ENCODE results near the gene ANKLE1.
"Not testable (repeated sequence)": the region's sequence is repeated elsewhere in the genome, so short reads cannot be mapped to it uniquely, and the experiment has no call there.

ANKLE1 gene

DNA sequence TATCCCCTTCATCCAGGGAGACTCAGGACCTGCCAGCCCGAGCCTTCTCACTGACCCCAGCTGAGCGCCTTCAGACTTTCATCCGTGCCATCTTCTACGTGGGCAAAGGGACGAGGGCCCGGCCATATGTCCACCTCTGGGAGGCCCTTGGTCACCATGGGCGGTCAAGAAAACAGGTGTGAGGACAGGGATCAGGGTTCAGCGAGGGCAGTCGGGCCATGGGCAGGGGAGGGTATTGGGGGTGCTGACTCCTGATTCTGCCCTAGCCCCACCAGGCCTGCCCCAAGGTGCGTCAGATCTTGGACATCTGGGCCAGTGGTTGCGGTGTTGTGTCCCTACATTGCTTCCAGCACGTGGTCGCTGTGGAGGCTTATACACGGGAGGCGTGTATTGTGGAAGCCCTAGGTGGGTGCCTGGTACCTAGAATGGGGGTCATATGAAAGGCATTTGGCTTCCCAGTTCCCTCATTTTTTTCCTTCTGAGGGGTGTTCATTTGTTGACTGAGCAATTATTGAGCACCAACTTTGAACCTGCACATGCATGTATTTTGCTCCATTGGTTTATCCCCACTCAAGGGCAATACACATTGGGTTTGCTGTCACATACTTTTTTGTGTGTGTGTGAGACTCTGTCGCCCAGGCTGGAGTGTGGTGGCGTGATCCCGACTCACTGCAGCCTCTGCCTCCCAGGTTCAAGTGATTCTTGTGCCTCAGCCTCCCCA is 3.9 kb downstream of the ANKLE1 start:
- DNase-seq: no peak

DNA sequence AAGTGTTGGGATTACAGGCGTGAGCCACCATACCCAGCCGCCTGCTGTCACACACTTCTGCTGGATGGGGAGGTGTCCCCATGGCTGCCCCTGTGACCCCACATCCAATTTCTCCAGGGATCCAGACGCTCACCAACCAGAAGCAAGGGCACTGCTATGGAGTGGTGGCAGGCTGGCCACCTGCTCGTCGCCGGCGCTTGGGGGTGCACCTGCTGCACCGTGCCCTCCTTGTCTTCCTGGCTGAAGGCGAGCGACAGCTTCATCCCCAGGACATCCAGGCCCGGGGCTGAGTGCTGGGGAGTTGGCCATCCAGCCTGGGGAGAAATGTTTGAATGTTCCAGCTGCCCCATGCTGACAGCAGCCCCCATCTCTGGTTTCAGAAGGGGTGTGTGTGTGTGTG is 4.6 kb downstream of the ANKLE1 start:
- DNase-seq: no peak

DNA sequence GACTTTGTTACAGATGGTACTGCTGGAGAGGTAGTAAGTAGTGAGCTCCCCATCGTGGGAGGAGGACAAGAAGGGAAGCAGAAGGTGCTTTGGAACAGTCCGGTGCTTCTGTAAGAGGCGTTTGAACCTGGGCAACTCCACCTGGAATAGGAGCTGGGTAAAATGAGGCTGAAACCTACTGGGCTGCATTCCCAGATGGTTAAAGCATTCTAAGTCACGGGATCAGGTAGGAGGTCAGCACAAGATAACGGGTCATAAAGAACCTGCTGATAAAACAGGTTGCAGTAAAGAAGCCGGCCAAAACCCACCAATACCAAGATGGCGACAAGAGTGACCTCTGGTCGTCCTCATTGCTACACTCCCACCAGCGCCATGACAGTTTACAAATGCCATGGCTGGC is 5.1 kb downstream of the ANKLE1 start:
- no peak for DNase-seq

DNA sequence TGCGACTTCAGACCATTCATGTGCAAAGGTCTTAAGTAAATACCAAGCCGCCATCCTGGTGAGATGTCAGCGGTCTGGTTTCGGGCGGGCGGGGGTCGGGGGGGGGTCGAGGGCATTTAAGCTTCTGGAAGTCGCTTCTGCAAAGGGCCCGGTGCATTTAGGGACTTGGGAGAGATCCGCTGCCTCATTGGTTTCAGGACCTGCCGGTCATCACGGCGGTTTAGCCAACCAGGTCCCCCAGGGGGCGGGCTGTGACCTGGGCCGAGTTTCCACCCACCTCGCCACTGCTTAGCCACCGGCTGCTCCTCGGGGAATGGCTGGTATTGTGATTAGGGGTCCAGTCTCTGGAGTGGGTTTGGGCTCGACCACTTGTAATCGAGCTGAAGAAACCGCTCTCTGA is 7.8 kb downstream of the ANKLE1 start:
- no peak for DNase-seq

DNA sequence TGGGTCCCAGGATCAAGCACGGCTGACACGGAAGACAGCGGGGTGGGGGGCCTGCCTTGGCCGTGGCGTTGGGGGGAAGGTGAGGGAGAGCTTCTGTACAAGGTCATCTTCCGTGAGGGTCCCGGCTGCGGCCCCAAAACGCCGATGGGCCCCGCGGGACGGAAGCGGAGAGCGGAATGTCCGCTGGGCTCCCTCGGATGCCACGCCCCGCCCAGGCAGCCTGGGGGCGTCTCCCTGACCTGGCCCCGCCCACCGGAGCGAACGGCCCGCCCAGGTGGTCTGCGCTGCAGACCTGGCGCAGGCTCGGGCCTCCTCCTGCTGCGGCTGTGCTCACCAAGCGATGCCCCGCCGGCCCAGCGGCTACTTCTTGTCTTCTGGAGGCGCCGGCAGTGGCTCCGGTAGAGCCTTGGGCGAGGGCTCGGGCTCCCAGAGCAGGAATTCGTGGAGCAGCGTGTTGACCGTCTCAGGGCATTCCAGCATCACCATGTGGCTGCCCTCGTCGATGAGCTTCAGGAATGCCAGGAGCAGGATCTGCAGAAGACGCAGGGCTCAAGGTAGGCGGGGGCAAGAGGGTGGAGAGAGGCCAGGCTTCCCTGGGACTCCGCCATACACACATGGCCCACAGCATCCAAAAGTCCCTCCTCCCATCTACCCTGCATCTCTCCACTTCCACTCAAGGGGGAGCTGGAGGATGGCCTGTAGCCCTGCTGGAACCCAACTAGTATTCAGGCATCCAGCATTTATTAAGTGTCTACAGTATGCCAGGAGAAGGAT is 10.8 kb downstream of the ANKLE1 start:
- no peak for DNase-seq

DNA sequence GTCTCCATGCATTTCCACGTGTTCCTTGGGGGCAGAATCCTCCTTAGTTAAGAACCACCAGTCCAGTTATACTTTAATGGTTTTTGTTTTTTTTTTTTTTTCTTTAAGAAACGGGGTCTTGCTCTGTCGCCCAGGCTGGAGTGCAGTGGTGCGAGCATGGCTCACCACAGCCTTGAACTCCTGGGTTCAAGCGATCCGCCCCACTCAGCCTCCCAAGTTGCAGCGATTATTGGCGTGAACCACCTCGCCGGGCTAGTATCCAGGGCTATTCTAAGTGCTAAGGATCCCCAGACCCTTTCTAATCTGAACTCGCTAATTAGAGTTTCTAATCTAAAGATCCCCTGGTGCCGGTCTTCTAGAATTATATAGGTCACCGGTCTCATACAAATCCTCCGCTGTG is 11.9 kb downstream of the ANKLE1 start:
- no peak for DNase-seq

DNA sequence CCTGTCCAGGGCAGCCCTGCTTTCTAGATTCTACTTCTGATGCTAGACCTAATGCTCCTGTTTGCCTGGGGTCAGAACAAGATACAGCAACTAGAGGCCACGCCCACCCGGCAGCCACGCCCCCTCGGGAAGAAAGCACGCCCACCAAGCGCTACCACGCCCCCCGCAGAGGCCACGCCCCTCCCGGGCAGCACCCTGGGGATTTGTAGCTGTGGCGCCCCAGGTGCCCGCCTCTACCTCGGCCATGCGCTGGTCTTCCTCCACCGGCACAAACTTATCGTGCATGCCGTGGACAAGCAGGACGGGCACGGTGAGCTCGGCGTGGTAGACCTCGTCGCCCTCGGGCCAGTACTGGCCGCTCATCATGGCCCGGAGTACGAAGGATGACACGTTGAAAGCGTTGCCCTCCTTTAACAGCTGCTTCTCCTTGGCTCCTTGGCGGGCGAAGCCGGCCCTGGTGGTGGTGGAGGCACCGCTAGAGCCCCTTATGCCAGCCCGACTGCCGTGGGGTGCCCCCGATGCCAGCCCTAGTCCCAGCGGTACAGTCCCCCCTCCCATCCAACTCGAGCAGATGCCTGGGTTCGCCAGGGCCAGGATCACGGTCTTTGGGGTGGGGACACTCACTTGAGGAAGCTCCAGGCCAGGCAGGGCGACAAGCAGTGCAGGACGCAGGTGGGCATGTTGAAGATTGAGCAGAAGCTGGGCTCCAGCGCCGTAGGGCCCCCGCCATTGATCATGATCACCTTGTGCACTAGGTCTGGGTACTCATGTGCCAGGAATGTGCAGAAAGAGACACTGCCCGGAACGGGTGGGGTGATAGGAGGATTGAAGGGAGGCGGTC is 12.6 kb downstream of the ANKLE1 start:
- DNase-seq: no peak

DNA sequence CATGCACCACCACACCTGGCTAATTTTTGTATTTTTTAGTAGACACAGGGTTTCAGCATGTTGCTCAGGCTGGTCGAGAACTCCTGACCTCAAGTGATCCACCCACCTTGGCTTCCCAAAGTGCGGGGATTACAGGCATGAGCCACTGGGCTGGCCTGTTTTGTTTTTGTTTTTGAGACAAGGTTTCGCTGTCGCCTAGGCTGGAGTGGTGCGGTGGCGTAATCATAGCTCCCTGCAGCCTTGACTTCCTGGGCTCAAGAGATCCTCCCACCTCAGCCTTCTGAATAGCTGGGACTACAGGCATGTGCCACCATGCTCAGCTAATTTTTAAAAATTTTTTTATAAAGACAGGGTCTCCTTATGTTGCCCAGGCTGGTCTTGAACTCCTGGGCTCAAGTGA is 13.8 kb downstream of the ANKLE1 start:
- DNase-seq: not testable (repeated sequence)

DNA sequence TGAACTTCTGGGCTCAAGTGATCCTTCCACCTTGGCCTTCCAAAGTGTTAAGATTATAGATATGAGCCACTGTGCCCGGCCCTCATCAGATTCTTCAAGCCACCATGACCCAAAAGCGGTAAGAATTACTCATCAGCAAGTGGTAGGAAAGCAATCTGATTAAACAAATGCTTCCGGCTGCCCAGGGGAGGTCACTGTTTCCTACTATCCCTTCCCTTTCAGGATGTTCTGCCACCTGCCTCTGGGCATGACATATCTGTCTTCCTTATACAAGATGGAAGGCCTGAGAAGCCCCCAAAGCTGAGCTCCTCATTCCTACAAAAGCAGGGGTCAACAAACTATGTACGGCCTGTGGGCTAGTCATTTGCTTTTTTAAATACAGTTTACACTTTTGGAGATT is 14.6 kb downstream of the ANKLE1 start:
- DNase-seq: no peak

DNA sequence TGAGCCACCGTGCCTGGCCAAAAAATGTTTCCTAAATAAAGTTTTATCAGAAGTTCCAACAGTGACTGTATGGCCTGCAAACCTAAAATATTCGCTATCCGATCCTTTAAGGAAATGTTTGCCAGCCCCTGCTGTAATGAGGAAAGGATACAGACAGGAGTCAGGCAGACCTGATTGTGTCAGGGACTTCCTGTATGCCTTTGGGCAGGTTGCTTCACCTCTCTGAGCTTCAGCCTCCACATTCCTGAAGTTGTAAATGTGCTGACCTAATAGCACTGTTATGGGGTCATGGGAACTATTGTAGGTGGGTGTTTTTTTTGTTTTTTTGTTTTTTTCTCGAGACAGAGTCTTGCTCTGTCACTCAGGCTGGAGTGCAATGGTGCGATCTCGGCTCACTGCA is 15.3 kb downstream of the ANKLE1 start:
- no peak for DNase-seq

DNA sequence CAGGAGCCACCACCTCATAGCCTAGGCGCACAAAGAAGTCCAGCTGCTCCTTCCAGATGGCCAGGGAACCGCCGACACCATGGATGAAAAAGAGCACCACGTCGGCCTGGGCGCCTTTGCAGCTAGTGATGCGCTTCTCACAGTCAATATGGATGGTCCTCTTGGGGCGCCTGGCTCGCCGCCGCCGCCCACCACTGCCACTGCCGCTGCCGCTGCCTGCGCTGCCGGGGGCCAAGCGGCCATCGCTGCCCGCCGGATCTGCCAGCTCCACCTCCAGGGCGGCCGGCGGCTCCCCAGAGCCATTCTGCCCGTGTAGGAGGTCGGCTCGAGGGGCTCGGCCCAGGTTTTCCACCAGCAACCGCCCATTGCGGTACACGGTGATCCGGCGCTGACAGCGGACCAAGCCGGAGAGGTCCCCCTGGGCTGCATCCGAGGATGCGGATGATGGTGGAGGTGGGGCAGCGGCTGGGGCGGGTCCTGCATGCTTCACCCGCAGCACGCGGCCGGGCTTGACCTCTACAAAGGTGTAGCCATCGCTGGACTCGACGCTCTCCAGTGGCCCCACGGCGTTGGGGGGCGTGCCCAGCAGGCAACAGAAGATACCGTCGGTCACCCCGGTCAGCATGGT is 19.4 kb downstream of the ANKLE1 start:
- DNase-seq: no peak

DNA sequence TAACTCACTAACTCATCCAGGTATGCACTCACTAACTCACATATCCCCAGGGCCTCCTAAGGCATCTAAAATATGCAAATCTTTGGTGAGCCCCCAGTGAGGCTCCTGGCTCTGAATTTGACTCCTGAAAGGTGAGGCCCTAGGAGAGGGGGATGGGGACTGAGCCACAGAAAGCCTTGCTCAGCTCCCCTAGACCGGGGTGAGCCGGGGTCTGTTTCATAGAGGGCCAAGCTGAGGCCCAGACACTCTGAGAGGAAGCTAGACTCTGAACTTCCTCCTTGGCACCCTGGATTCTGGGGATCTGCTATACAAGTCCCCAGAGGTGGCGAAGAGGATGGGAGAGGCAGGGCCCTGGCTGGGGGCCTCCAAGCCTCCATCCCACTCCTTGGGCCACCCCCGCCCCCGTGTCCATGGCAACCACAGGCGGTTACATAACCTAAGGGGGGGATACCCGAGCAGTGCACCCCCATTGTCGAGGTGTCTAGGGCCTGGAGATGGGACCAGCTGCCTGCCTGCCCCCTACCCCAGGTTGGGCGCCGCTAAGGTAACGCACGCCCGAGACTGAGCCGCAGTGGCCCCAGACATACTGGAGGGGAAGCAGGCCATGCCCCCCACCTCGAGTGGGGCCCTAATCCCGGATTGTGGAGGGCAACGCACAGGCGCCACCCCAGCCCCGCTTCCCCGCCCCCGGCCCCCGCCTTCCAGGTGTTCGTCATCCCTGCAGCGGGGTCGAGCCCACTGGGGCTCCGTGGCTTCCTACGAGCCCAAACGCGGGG is 20.9 kb downstream of the ANKLE1 start:
- no peak for DNase-seq

DNA sequence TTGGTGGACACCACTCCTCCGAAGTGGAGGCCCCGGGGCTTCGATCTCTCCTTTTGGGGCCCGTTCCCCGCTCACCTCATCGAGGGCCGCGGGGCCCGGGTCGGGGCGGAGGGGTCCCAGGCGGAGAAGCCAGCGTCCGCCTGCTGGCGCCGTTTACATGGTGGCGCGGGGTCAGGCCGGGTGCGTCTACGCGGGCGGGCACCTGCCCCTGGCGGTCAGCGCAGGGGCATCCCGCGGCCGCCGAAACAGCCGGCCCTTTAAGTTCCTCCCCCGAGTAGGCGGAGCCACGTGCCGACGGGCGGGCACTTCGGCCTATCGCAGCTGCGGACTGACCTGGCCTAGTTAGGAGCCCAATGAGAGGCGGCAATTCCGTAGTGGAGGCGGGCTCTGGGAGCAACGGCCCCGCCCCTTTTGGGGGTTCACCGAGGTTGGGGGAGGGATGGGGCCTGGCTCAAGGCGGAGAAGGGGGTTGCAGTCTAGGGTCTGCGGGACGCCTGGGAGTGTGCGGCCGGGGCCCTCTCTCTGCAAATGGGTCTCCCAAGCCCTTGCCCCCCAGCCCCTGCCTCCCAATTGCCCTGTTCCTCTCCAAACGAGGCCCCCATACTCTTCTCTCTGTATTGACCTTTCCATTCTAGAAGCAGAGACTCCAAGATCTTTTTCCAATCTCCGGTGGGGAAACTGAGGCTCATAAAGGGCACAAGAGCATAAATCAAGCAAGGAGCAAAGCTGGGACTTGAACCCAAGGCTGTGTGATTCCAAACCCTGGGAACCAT is 21.7 kb downstream of the ANKLE1 start, which contains the start of gene ABHD8:
Gene ABHD8, minus strand, starts transcription at position 259 of the 773 bp plus-strand sequence. CDS start 1,809 bp downstream, outside the sequence.
- DNase-seq: peak; percentile 84

DNA sequence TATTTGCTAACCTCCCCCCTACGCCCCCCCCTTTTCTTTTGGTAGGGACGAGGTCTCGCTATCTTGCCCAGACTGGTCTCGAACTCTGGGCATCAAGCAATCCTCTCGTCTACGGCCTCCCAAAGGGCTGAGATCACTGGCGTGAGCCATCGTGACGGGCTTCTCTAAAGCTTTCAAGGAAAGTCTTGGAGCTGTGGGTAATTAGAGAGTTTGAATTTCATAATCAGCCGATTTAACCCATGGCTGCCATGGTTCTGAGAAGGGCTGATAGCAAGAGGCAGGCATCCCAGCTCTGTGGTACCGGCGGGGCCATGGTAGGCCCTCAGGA is 22.2 kb downstream of the ANKLE1 start:
- no peak for DNase-seq

DNA sequence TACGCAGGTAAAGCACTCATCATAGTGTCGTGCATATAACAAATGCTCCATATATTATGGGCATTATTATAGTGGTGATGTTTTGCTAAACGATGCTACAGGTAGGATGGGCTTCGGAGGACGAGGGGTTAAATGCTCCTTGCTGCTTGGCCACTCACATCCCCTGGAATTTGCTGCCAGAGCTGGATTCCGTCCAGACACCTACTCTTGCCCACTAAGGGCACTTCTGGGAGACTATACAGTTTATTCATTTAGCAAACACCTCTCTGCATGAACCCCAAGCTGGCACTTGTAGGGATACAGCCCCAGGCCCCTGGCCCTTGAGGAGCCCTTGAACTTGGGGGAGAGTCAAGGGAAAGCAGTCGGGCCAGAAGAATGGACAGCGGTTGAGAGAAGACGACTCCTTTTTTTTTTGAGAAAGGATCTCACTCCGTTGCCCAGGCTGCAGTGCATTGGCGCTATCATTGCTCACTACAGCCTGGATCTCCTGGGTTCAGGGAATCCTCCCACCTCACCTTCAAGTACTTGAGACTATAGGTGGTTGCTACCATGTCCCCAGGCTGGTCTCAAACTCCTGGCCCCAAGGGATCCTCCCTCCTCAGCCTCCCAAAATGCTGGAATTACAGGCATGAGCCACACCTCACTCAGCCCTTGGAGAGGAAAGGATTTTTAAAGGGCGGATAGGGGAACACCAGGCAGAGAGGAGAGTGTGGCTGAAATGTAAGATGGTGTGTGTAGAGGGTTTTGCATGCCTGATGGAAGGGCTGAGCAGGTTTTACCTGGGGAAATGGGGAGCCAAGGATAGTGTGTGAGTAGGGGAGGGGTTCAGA is 22.9 kb downstream of the ANKLE1 start:
- peak; percentile 45 for DNase-seq

DNA sequence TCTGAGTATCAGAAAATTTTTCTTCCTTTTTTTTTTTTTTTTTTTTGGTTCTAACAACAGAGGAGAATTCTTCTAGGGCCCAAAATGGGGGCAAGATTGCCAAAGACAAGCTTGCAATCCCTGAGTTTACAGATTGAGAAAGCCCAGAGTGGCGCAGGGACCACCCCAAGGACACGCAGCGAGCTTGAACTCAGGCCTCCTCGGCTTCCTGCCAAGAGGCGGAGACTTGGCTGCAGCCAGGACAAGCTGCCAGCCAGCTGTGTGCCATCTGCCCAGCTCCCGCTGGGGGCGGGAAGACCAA is 23.5 kb downstream of the ANKLE1 start:
- DNase-seq: no peak

DNA sequence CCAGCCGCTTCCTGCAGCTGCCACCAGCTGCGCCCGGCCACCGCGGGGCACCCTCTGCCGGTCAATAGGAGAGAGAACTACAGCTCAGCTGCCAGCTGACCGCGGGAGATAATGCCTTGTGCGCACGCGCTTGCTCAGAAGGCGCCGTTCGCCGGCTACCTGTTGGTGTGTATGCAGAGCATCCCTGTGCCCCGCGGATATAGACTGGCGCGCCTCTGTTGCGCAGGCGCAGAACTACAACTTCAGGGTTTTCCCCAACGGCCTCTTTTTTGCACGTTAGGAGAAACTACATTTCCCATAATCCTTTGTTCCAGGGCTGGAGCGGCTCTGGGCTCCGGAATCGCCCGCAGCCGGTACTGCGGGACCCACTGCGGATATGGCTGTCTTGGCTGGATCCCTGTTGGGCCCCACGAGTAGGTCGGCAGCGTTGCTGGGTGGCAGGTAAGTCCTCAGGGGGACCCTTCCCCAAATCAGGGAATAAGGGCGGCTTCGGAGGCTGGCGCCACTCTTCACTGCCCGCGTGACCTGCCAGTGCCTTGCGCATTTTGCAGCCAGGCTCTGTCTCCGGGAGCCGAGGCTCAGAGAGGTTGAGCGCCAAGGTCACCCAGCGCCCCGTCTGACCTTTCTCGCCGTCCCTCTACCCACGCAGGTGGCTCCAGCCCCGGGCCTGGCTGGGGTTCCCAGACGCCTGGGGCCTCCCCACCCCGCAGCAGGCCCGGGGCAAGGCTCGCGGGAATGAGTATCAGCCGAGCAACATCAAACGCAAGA is 24.0 kb downstream of the ANKLE1 start, which contains the start of gene MRPL34:
Gene MRPL34, plus strand, starts transcription at position 356 of the 768 bp plus-strand sequence. Its CDS starts 21 bp downstream, at position 377.
- peak; percentile 97 for DNase-seq

DNA sequence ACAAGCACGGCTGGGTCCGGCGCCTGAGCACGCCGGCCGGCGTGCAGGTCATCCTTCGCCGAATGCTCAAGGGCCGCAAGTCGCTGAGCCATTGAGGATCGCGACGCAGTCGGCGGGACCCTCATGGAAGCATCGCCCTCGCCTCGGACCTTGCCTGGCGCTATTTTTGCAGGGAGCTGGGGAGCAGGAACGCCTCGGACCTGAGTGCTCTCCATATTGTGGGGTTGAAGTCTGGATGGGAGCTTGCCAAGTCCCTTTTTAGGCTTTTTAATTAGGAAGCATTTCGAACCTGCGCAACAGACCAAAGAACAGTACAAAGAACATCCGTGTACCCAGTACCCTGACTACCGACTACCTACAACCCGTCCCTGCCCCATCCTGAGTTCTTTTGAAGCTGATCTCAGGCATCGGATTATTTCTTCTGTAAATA is 24.6 kb downstream of the ANKLE1 start:
- peak; percentile 9 for DNase-seq

DNA sequence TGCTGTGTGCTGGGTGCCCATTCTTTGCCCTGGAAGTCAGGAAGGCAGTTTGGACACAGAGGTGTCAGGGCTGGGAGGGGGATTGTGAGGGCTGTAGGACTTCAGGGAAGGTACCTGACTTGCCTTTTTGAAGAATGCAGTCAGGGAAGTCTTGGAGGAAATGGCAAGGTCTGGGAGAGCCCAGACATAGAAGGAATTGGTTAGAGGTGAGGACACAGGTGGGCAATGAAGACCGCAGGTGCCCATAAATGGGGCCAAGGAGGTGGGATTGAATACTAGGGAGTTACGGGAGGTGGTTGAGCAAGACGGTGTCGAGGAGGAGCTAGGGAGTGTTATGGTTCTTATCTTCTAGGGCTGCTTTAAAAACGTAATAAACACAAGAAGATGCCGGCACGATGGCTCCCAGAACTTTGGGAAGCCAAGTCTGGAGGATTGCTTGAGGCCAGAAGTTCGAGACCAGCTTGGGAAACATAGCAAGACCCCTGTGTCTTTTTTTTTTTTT is 26.2 kb downstream of the ANKLE1 start:
- DNase-seq: no peak
